GM21528 (cell line): ENCODE measurements around the gene TEAD1.

Source experiments
- ATAC-seq: cut with Tn5 transposase; IDR thresholded peaks from one replicate; pipeline ENCODE4 v1.9.1; 2021; ENCODE audit warnings: mild to moderate bottlenecking, moderate library complexity; ENCODE audit not compliant: unreplicated experiment, low FRiP score

TEAD1 gene

GRCh38 chr11:12802418-12803085, 128.3 kb downstream of the TEAD1 start:
- no peak for ATAC-seq

GRCh38 chr11:12803086-12803826, 129.0 kb downstream of the TEAD1 start:
- no peak for ATAC-seq

- ATAC-seq, result no peak
These were observed 131.9 kb downstream of the TEAD1 start for GRCh38 chr11:12806113-12806512.

DNA sequence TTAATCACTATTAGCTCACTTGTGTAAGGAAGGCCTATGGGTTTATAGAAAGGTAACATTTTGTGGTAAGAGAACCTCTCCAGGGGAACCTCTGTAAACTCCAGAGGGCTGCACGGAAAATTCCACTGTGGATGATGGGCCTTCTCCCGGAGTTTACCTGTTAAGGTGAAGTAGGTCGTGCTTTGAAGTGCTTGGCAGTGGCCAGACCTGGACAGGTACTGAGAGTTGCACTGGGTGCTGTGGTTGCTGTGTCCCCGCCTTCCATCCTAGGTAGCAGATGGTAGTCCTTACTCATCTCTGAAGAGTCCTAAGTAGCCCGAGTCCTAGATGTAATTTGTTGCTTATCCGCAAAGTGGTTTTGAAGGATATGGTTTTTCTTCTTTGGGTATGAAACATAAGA, 133.4 kb downstream of the TEAD1 start:
- ATAC-seq, result no peak

DNA sequence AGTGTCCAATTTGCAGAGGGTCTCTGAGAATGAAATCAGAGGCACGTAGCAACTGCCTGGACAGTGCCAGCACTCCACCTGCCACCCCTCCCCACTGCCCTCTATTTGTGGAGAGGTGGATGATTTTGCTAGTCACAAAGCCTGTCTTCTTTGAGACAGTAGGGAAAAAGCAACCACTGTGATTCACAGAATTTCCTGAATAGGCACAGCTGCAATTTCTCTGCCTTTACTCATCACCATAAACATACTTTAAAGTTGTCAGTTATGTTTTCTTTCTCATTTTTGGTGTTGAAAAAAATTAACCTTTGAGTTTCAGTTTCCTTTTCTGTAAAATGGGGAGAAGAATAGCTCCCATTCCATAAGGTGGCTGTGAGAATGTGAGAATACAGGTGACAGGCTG, 134.3 kb downstream of the TEAD1 start:
- ATAC-seq, result no peak

DNA sequence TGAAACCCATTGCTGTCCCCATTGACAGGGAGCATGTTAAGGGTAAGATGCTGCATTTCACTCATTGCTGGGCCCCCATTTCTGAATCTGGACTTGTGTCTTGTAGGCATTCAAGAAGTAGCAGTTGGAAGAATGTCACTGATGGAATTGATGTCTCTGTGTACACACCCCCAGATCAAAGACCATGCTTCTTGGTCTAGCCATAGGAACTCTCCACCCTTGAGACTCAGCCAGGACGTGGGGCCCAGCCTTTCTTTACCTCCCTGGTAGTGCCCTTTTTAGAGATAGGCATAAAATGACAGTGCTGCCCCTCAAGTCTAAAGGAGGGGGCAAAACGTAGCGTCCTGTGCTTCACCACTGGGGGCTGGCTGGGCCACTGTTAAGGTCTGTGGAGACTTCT, 135.1 kb downstream of the TEAD1 start:
- ATAC-seq, result no peak

- ATAC-seq, result no peak
These were observed 135.8 kb downstream of the TEAD1 start for GRCh38 chr11:12809864-12810567.

- ATAC-seq, result no peak
These were observed 136.3 kb downstream of the TEAD1 start for GRCh38 chr11:12810568-12810894.

GRCh38 chr11:12811861-12812260, 137.6 kb downstream of the TEAD1 start:
- no peak for ATAC-seq

- no peak for ATAC-seq
These were observed 138.6 kb downstream of the TEAD1 start for GRCh38 chr11:12812849-12813248.

DNA sequence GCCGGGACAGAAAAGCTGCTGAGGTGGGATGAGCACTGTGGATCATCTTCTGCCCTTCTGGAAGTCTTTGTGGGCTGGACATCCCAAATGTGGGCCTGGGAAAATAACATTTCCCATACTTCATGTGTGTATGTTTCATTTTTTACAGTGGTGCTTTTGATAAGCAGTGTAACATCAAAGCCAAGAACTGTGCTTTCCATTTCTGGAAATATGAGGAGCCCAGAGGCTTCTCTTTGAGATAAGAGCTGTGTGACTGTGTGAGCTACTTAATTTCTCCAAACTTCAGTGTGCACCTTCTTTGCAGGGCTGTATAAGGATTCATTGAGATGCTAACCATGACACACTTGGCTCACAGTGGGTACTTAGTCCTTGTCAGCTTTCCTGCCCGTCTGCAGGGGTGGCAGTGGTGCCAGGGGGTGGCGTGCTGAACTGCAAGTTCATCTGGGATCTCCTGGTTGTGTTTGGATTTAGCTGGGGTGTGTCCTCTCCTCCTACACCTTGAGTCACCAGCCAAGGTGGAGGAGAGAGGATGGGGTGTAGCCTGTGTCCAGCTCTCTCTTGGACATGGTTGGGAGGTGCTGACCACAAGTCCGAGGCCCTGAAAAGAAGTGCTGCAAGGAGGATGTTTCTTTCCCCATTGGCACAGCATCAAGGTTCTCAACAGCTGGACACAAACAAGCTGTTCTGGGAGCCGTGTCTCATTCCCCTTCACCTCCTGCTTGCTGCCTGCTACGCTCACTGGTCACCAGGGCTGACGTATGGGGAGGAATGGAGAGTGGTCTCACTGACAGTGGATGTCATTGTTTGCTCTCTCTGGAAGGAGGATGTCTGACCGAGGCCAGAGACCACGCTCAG, 139.4 kb downstream of the TEAD1 start:
- ATAC-seq, result no peak

DNA sequence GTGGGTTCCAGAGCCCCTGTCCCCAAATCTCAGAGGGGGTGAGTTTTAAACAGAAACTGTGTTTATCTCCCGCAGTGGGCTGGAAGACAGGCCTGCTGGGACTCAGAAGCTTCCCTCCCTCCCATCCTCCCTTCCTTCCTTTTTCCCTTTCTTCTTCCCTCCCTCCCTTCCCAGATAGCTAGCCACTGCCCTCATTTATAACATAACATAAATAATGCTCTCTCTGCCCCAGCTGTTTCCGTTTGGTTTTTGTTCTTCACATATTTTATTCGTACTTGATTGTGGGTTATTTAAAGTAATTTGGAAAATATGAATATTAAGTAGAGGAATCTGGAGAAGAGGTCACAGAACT, 140.9 kb downstream of the TEAD1 start:
- no peak for ATAC-seq

DNA sequence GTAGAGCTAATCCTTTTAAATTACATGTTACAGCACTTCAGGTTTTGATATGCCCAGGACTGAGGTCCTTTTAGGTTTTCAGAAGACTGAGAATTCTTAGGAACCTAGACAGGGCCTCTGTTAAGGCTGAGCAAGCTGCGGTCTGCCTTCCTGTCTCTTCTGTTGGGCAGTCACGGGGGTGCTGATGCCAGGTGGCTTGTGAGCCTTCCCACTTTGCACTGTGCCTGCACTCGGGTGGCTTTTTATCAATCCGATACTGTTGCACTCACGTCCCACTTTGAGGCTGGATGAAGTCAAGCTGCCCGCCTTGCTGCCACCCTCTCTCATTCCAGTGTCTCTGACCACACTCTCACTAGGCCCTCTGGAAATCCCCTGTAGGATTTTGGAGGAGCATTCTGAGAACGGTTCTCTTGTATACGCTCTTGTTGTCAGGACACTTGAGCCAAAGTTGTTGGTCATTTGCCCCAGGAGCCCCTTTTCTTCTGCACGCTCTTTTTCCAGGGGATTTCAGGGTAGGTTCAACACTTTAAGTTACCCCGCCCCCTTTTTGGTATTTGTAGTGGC, 141.8 kb downstream of the TEAD1 start:
- ATAC-seq, result no peak

- ATAC-seq, result no peak
These were observed 143.6 kb downstream of the TEAD1 start for GRCh38 chr11:12817681-12818332.

DNA sequence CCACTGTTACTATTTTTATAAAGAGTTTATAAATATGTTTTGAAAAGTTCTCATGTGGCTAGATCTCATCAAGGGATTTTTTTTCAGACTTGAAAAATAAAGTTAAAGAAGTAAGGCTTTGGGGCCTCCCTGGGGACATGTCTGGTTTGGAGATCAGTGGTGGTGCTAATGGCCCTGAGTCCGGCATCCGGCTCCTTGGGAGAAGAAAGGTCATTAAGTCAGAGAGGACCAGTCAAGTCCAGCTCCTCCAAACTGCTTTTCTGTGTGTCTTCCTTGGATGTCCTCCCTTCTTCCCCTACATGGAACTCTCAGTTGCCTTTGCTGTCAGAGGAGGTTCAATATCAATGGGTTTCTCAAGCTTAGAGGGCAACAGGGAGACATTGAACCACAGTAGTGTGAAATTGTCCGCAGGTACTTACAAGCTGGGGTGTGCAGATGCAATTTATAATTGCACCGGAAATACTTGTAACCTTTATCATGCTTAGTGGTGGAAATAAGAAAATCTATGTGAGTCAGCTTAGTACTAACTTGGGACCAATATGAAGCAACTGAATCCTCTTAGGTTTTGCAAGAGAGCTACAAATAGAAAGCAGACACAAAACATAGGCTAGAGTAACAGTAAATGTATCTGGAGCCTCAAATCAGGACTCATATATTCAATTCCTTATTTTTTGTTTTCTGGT, 144.3 kb downstream of the TEAD1 start:
- ATAC-seq, result no peak

- ATAC-seq, result no peak
These were observed 148.3 kb downstream of the TEAD1 start for GRCh38 chr11:12822392-12823022.

- ATAC-seq, result no peak
These were observed 150.2 kb downstream of the TEAD1 start for GRCh38 chr11:12824281-12825041.

DNA sequence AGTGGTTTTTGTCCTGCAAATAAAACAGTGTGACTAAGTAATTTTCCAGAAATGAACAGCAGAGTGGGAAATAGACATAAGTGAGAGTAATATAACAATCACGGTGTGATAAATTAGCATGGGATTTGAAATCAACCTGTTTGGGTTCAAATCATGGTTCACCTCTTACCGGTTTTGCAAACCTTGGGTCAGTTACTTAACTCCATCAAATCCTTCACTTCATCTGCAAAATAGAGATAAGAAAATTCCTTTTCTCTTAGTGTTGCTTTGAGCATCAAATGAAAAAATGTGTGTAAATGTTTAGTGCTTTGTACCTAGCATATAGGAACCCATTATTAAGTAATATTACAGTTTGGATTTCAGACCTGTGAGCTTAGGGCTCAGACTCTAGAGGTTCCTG, 152.2 kb downstream of the TEAD1 start:
- no peak for ATAC-seq
